GM18505 (cell line): ENCODE data around the gene ZNF236.

Experiments used
- ATAC-seq: cut with Tn5 transposase; IDR thresholded peaks from one replicate; pipeline ENCODE4 v1.9.1; 2021; ENCODE audit not compliant: unreplicated experiment
- POLR2A ChIP-seq: IDR thresholded peaks from 4 replicates; pipeline ENCODE4 v1.6.1; 2011; ENCODE audit warnings: borderline replicate concordance; ENCODE audit not compliant: insufficient read depth, insufficient read length; ENCODE audit errors: extremely low read depth

ZNF236 gene

GRCh38 chr18:76914796-76915195 lies 92.4 kb downstream of the ZNF236 start:
- ATAC-seq: no peak

GRCh38 chr18:76915456-76915855 lies 93.1 kb downstream of the ZNF236 start:
- no peak for TF ChIP-seq POLR2A
- no peak for ATAC-seq

More at GRCh38 chr18:76914796-76915195, 92.4 kb downstream of the ZNF236 start:
- no peak for TF ChIP-seq POLR2A

GRCh38 chr18:76920974-76921373 lies 98.6 kb downstream of the ZNF236 start:
- TF ChIP-seq POLR2A: no peak
- ATAC-seq: no peak

- no peak for TF ChIP-seq POLR2A
- peak; percentile 96 for ATAC-seq
These were observed 99.8 kb downstream of the ZNF236 start for GRCh38 chr18:76922107-76922506.

- no peak for TF ChIP-seq POLR2A
- ATAC-seq: no peak
These were observed 101.2 kb downstream of the ZNF236 start for GRCh38 chr18:76923485-76924085.

GRCh38 chr18:76925501-76925900 lies 103.1 kb downstream of the ZNF236 start:
- TF ChIP-seq POLR2A: no peak
- no peak for ATAC-seq

GRCh38 chr18:76927223-76927725 lies 104.9 kb downstream of the ZNF236 start:
- ATAC-seq: no peak
- TF ChIP-seq POLR2A: no peak

GRCh38 chr18:76928179-76928868 lies 106.0 kb downstream of the ZNF236 start:
- ATAC-seq: peak; percentile 60
- no peak for TF ChIP-seq POLR2A

GRCh38 chr18:76931171-76931570 lies 108.8 kb downstream of the ZNF236 start:
- no peak for ATAC-seq
- no peak for TF ChIP-seq POLR2A

GRCh38 chr18:76932026-76932819 lies 109.9 kb downstream of the ZNF236 start:
- TF ChIP-seq POLR2A: no peak
- no peak for ATAC-seq

GRCh38 chr18:76935722-76936337 lies 113.5 kb downstream of the ZNF236 start:
- no peak for ATAC-seq
- no peak for TF ChIP-seq POLR2A

GRCh38 chr18:76936877-76937276 lies 114.5 kb downstream of the ZNF236 start:
- no peak for ATAC-seq
- TF ChIP-seq POLR2A: no peak

GRCh38 chr18:76937597-76937996 lies 115.2 kb downstream of the ZNF236 start:
- no peak for TF ChIP-seq POLR2A
- ATAC-seq: no peak
